Measurements from ENCODE around the gene FAM149B1. TPM values are rescaled to one million over a fixed set of nuclear protein-coding genes. Genes with fewer than 3 reads are reported as not detected.

Gene FAM149B1
- total RNA-seq, 4 donors from 2014 or later, result 17.3 to 26.2 (median 23.2) TPM

DNA sequence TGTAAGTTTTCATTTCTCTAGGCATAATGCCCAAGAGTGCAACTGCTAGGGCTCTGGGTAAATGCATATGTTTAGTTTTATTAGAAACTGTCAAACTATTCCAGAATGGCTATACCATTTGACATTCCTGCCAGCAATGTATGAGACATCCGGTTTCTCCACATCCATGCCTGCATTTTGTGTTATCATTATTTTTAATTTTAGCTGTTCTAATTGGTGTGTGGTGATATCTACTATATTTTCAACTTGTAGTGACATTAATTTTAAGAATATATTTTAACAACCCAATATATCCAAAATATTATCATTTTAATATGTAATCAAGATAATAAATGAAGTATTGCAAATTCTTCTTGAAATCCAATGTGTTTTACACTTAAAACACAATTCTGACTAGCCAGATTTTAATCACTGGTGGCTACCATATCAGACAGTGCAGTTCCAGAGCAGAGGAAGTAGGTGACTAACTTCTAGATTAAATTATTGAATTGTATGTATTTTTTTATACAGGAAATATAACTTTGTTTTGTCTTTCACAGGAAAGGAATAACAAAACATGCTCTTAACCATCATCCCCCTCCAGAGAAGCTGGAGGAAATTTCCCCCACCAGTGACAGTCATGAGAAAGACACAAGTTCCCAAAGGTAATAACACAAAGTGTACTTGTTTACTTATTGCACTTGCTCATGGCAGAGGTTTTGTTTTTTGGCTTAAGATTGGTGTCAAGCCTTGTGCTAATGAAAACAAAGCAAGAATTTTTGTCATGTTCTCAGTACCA is 6.4 kb downstream of the FAM149B1 start:
- TF ChIP-seq, protein P1, sequence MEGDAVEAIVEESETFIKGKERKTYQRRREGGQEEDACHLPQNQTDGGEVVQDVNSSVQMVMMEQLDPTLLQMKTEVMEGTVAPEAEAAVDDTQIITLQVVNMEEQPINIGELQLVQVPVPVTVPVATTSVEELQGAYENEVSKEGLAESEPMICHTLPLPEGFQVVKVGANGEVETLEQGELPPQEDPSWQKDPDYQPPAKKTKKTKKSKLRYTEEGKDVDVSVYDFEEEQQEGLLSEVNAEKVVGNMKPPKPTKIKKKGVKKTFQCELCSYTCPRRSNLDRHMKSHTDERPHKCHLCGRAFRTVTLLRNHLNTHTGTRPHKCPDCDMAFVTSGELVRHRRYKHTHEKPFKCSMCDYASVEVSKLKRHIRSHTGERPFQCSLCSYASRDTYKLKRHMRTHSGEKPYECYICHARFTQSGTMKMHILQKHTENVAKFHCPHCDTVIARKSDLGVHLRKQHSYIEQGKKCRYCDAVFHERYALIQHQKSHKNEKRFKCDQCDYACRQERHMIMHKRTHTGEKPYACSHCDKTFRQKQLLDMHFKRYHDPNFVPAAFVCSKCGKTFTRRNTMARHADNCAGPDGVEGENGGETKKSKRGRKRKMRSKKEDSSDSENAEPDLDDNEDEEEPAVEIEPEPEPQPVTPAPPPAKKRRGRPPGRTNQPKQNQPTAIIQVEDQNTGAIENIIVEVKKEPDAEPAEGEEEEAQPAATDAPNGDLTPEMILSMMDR (IDR thresholded peaks at IDR 0.05; ENCODE audit: low read depth), result no peak

DNA sequence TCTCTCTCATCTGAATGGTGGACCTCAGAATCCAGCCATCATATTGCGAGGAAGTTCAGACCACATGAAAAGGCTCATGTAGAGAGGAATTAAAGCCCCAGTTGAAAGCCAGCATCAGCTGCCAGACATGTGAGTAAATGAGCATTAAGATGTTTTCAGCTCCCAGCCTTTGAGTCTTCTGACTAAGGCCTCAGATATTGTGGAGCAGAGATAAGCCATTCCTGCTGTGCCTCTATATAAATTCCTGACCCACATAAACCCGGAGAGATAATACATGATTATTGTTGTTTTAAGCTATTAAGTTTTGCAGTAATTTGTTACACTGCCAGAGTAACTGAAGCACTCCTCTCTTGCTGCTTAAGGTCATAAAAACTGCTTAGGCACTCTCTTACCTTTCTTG is 14.6 kb downstream of the FAM149B1 start:
- TF ChIP-seq, protein P1 (IDR thresholded peaks at IDR 0.05; ENCODE audit: low read depth), result no peak

DNA sequence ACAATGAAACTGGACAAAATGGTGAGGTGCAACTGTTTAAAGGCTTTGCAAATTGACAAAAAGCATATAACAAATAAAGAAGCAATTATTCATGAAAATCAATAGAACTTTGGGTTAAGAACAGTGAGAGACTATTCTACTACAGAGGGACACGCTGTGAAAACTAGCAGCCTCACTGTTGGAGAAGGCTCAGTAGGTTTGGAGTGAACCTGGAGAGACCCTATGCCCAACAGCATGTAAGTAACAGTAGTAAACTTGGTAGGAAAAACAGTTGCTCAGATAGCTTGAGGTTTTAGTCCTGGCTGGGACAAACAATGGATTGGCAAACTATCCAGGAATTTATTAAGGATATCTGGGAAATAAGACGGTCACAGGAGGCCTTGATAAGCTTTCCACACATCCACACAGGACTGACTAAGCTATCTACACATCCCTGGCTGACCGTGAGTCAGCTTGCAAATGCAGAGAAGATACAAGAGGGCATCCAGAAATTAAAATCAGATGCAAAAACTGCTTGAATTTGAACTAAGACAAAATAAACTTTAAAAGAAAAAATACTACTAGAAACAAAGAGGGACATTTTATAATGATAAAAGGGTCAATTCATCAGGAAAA is 15.9 kb downstream of the FAM149B1 start:
- TF ChIP-seq, protein P1 (IDR thresholded peaks at IDR 0.05; ENCODE audit: low read depth), result no peak

DNA sequence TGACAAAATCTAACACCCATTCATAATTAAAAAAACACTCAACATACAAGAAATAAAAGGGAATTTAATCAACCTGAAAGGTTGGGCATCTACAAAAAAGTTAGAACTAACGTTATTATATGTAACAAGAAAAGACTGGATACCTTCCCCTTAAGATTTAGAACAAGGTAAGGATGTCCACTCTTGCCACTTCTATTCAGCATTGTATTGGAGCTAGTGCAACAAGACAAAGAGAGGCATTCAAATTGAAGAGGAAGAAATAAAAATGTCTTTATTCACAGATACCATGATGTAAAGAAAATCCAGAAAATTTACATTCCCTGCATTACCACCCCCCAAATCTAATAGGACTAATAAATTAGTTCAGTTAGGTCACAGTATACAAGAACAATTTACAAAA is 18.3 kb downstream of the FAM149B1 start:
- TF ChIP-seq, protein P1 (IDR thresholded peaks at IDR 0.05; ENCODE audit: low read depth), result no peak

DNA sequence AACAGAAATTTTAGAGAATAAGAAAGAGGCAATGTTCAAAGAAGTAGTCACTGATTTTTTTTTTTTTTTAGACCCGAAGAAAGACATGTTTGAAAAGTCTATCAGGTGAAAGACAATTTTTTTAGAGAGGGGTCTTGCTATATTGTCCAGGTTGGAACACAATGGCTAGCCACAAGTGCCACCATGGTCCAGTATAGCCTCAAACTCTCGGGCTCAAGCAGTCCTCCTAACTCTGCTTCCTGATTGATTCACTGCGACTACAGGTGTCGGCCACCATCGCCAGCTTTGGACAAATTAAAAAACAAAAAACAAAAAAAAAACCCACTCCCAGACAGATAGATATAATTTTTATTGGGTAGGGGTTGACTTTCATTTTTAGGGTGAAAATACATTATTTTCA is 22.3 kb downstream of the FAM149B1 start:
- TF ChIP-seq, protein P1 (IDR thresholded peaks at IDR 0.05; ENCODE audit: low read depth), result no peak

DNA sequence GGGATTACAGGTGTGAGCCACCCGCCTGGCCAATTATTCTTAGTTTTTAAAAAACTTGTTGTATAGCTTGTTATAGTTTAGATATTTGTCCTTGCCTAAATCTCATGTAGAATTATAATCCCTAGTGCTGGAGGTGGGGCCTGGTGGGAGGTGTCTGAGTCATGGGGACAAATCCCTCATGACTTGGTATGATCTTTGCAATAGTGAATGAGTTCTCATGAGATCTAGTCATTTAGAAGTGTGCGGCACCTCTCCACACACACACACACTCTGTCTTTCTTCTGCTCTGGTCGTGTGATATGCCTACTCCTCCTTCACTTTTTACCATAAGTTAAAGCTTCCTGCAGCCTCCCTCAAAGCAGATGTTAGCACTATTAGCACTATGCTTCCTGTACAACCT is 37.2 kb downstream of the FAM149B1 start:
- TF ChIP-seq, protein P1 (IDR thresholded peaks at IDR 0.05; ENCODE audit: low read depth), result no peak

DNA sequence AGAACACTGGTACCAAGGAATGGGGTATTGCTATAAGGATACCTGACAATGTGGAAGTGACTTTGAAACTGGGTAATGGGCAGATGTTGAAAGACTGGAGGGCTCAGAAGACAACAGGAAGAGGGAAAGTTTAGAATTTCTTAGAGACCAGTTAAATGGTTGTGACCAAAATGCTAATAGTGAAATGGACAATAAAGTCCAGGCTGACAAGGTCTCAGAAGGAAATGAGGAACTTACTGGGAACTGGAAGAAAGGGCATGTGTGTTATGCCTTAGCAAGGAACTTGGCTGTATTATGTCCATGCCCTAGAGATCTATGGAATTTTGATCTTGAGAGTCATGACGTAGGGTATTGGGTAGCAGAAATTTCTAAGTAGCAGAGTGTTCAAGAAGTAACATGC is 38.0 kb downstream of the FAM149B1 start:
- TF ChIP-seq, protein P1 (IDR thresholded peaks at IDR 0.05; ENCODE audit: low read depth), result no peak
